ENCODE measurements around the gene DNAJB12.
A peak's percentile ranks its signal among the peaks of the same experiment; 100 is the strongest.
"Not testable (repeated sequence)": the region's sequence is repeated elsewhere in the genome, so short reads cannot be mapped to it uniquely, and the experiment has no call there.

Gene DNAJB12

DNA sequence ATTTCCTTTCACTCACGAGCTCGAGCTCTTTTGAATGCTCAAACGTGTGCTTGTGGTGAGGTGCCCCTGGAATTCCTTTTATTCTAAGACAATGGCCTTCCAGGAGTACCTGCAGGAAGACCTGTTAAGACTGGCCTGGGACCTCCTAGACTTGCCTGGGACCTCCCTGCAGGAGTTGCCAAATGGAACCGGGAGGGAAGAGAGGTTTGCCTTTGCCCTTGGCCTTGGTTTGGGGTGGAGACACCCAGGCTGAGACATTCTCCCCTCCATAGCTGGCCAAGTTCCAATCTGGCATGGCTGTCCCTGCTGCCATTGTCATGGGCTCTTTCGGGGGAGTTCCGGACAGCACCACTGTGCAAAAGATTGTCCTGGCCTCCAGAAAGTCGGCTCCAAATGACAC, 39.7 kb downstream of the DNAJB12 start:
- DNase-seq, result no peak

DNA sequence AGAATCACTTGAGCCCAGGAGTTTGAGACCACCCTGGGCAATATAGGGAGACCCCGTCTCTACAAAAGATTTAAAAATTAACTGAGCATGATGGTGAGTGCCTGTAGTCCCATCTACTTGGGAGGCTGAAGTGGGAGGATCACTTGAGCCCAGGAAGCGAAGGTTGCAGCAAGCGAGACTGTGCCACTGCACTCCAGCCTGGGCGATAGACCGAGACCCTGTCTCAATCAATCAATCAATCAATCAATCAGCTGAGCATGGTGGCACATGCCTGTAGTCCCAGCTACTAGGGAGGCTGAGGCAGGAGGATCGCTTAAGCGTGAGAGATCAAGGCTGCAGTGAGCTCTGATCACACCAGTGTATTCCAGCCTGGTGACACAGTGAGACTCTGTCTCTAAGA, 40.5 kb downstream of the DNAJB12 start:
- no peak for DNase-seq

DNA sequence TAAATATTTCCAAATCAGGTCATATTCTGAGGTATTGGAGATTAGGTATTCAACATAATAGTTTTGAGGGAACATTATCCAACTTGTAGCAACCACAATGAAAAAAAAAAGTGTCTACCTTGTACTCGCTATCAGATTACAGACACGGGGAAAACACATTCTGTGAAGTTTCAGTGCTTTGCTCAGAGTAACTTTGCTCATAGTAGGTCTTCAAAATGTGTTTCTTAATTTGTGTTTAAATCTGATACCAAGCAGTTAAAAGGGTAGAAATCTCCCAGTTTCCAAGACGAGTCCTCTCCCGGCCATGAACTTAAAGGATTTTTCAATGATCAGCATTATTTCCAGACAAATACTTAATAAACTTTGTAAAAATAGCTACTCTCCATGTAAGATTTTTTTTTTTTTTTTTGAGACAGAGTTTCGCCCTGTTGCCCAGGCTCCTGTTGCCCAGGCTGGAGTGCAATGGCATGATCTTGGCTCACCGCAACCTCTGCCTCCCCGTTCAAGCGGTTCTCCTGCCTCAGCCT, 41.8 kb downstream of the DNAJB12 start:
- no peak for DNase-seq

DNA sequence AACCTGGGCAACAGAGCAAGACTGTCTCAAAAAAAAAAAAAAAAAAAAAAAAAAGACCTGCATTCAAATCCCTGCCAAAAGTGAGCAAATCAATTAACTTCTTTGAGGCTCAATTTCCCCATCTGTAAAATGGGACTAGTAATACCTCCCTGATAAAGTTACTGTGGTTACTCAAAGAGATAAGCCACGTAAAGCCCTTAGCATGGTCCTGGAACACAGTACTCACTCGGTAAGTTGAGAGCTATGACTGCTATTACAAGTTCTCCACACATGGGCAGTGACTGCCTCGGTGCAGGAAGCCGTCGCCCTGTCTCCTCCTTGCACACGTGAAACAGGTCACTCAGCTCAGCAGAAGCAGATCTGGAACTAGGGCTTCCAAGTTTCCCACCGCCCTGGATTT, 43.1 kb downstream of the DNAJB12 start:
- DNase-seq, result no peak

DNA sequence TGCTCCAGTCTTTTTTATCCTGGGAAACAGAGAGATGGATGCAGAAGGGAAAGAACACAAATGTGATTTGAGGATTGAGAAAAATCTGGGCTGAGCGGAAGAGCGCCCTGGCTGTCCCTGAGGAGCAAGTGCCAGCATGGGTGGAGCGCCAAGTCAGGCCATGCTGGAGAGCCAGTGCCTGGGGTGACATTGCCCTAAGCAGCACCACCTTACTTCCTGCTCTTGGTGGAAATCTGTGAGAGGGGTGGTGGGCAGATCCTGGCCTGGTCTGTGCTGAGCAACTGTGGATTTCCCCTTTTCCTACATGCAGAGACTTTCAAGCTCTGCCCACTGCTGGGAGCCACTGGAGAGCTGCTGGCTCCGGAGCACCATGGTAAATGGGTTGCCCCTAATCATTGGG, 44.1 kb downstream of the DNAJB12 start:
- DNase-seq, result no peak

DNA sequence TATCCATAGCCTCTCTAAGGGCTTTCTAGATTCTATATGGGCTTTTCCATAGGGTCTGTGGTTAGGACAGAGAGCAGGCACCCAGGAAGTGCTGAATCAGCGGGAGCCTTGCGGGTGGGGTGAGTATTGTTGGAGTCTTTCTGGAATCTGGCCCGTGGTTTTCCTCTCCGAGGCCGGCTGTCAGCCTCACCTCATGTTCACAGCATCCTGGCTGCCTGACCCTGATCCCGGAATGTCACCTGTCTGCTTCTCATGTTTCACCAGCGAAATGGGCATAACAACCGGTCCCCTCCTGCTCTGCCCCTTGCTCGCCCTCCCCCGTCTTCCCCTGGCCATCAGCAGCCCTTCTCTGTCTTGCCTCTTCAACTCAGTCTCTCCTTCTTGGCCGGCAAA, 44.5 kb downstream of the DNAJB12 start:
- DNase-seq, result no peak

DNA sequence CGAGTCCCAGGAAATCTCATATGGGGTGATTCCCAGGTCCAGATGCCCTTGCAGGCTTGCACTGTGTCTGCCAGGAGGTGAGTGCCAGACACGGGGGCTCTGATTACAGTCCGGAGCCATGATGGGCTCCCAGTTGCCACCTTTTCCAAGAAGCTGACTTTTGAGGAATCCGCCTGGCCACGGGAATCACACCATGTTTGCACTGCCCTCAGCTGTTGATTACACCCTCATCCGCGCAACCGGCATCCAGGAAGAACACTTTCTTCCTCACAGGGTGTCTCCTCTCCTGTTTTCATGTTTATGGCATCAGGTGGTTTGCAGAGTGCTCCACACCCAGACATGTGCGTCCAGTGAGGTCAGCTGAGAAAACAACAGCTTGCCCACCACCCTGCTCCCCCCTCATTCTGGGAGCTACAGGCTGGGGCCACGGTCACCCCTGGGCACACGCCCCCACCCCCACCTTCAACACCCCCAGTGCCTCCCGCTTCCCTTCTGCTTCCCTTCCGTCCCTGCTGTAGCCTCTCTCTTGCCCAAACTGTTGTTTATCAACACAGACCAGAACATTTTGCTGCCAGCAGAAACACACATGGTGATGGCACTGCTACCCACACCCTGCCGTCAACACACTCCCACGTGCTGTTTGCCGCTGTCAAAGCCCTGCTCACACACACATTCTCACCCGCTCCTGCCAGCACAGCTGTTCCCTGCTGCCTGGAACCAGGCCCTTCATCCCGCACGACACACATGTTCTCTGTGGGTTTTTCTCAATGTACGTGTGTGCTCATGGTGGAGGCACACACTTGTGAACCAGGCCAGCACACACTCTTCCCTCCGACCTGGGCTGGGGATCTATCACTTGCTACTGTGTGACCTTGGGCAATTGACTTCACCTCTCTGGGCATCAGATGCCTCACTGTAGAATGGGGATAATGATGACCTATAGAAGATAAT, 45.2 kb downstream of the DNAJB12 start:
- no peak for DNase-seq

DNA sequence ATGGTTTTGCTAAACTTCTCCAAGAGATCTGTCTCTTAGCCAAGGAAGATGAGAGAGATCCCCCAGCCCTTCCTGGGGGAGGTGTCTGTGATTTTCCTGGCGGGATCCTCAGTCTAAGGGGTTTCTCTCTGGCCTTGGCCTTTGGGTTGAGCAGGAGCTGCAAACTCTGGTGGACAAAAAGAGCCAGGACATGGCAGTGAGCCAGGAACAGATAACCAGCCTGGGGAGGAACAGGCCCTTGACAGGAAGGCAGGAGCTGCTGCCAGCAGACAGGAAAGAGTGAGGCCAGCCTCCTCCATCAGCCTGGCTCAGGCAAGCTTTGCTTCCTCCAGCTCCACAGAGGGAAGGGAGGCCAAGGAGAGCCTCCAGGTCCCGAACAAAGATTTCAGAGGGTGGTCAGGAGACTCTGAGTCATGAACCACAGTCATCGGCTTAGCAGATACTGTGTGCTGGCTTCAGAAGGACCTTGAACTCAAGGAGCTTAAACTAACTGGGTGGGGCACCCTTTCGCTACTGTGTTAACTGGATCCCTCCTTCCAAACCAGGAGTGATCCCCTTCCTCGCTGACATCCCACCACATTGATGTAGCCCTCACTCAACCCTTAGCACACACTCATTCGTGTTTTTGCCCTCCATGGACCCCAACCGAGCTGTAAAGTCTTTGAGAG, 46.3 kb downstream of the DNAJB12 start:
- no peak for DNase-seq

DNA sequence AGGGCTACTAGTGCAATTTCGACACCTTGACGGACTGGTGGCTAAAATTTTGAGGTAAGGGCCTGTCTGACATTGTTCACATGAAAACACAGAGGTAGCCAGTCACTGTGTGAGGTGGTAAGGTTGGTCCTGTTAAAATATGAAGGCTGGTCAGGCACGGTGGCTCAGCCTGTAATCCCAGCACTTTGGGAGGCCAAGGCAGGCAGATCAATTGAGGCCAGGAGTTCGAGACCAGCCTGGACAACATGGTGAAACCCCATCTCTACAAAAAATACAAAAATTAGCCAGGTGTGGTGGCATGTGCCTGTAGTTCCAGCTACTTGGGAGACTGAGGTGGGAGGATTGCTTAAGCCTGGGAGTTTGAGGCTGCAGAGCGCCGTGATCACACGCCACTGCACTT, 47.0 kb downstream of the DNAJB12 start:
- DNase-seq, result not testable (repeated sequence)

DNA sequence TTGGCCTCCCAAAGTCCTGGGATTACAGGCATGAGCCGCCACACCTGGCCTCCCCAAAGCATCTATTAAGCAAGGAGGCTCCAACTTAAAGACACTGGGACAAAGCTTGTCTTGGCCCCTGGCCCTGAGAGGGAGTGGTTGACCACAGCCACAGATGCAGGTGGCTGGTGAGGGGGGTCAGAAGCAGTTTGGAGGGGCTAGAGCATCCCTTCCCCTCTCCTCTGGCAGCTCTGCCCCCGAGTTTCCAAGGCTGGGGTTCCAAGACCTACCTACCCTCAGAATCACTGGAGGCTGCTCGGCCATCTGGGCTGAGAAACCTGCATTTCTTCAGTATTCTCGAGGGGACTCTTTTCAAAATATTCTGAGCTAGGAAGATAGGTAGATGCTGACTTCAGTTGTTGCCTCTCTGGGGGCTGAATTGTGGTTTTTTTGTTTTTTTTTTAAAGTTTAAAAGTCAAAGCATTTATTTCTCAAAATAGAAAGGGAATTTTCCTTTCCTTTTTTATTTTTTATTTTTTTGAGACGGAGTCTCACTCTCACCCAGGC, 48.4 kb downstream of the DNAJB12 start:
- DNase-seq, result no peak

DNA sequence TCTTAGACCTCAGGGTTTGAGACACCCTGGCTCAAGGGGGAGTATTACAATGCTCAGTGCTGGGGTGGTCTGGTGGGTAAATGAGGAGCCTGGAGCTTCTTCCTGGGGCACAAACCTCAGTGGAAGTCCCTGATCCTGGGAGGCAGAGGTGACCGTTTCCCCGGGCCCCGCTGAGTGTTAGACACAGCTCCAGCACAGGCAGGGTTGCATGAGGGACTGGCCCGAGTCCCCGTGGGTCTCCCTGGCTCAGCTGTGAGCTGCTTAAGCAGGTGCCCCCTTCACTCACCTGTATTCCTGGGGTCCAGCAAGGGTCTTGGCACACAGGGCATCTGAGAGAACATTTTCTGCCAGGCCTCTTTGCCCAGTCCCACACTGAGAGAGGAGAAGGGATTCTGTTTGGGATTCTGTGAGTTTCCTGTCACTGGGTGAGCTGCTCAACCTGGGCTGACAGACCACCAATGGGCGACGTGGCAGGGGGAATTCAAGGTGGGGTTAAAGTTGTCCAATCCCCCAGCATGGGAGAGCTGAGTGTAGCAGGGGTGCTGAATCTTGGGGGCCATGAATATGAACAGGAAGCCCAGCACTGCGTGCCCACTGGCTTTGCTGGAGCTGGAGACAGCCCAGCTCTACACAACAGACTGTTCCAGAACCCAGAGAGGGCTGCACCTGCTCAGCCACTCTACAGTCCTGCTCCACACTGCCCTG, 51.1 kb downstream of the DNAJB12 start:
- DNase-seq, result no peak

DNA sequence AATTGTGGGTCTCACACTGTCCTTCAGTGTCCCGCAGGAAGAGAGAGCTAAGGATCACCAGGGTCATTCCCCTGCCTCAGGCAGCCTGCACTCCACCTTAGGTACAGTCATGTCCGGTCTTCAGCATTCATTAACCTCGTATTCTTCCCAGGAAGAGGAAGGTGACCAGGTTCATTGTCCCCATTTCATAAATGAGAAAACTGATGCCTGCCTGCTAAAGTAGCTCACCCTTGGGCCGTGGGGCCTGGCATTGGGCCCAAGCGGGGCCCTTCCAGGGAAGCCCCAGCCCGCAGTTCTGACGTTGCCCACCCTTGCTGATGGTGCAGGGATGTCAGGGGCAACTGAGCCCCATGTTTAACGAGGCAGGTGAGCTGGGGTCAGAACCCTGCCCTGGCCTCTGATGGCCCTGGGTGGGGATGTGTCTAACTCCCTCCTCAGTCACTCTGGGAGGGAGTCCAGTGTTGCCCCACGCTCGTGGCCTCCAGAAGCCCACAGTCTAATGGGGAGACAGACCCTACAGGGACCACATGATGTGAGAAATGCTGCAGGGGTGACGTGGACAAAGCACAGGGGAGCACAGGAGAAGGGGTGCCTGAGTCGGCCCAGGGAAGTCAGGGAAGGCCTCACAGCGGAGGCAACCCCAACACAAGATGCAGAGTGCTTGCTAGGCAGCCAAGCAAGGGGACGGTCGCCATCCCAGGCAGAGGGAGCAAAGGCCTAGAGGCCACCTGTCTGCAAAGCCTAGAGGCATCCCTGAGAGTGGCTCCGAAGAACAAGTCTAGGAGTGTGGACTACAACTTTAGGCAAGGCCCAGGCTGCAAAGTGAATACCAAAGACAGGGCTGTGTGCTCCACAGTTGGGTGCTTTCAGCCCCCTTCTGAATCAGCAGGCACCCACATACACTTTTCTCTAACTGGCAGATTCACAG, 55.9 kb downstream of the DNAJB12 start:
- DNase-seq, result no peak

DNA sequence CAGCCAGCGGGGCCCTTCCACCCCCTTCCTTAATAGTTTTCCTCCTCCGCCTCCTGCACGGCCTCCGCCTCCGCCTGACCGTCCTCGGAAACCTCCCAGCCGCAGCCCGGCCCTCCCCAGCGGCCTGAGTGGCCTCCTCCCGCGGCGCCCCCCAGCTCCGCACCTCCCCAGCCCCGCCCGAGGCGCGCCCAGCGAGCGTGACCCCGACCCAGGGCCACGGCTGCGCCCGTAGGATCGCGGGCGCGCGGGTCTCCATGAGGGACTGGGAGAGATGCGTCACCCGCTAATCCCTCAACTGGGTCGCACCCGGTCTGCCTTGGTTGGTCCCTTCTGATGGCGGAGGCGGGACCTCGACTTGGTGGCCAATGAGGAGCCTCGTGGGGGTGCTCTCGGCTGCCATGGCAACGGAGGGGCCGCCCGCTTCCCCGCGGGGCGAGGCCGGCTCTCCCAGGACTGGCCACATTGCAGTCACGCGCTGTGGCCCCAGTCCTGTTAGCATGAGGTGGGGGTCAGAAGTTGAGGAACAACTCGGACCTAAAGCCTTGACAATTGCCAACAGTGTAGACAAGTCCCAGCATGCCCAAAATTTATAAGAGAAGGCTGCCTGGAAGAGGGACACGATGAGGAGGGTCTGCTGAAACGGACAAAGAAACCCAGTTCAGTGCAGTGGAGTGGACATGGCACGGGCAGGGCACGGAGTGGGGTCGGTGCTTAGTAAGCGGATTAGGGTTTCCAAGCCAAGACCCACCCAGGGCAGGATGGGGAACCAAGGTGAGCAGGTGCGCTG, 56.7 kb downstream of the DNAJB12 start:
- DNase-seq, result peak; percentile 86 to 90

DNA sequence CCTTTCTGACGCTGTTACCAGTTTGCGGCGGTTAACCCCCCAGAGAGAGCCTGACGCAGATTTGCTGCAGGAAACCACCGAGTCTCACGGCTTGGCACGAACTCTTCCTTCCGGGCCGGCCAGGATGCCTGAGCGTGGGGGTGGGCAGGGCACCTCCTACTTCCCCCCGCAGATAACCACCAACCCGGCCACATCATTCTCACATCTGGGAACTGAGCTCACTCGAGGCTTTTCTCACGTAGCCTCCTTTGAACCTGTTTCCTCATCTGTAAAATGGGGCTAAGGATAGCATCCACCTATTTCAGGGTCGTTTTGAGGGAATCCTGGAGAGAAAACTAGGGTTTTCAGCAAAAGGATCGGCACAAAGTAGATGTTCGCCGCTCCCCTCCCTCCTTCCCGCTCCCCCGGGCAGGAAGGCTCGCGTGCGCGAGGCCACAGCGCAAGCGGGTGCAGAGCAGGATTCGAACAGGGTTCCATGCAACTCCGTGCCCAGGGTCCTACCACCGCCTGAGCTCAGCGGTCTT, 57.4 kb downstream of the DNAJB12 start:
- no peak for DNase-seq

DNA sequence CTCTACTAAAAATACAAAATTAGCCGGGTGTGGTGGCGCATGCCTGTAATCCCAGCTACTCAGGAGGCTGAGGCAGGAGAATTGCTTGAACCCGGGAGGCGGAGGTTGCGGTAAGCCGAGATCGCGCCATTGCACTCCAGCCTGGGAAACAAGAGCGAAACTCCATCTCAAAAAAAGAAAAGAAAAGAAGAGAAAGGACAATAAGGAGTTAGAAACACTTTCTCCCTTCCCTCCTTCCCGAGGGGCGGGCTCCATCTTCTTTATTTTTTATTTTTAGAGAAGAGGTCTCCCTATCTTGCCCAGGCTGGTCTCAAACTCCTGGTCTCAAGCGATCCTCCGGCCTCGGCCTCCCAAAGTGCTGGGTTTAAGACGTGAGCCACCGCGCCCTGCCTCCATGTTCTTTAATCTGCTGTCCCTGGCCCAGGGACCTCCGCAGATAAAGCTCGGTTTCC, 57.9 kb downstream of the DNAJB12 start:
- DNase-seq, result not testable (repeated sequence)

DNA sequence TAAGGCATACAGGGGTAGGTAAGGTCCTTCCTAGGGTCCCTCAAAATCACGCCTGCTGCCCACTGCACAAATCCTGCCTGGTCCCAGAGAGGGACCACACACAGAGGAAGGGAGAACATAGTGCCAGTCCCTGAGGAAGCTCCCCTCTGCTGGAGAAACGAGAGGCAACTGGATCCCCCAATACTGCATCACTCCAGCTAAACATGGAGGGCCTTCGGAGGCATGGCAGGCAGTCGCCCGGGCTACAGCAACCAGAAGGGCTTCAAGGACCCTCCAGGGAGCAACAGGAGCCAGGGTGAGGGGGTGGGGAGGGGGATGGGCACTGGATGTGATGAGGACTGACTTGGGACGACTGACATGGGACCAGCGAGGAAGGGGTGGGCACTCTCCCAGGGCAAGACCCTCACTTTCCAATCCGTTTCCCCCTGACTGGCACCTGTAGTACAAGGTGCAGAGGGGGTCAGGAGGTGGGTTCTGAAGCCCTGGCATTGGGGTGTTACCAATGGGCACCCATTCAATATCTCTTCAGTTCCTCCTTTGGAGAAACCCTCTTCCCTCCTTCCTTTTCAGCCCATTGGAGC, 59.3 kb downstream of the DNAJB12 start:
- no peak for DNase-seq

DNA sequence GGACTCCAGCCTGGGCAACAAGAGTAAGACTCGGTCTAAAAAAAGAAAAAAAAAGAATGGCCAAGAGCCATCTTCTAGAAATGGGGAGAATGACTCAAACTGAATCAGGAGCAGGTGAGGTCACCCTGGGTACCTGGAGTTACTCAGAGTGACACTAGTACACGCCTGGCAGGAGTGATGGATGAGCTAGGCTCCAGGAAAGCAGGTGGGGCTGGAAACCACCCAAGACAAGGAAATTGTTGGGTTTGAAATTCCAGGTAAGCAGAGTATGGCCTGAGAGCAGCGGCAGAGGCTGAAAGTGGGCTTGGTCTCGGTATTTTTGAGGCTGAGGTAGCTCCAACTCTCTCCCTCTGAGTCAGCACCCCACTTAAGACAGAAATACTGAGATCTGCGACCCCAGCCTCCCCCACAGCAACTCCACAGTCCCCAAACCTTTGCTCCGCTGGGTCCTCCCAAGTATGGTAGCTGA, 62.5 kb downstream of the DNAJB12 start:
- DNase-seq, result no peak

DNA sequence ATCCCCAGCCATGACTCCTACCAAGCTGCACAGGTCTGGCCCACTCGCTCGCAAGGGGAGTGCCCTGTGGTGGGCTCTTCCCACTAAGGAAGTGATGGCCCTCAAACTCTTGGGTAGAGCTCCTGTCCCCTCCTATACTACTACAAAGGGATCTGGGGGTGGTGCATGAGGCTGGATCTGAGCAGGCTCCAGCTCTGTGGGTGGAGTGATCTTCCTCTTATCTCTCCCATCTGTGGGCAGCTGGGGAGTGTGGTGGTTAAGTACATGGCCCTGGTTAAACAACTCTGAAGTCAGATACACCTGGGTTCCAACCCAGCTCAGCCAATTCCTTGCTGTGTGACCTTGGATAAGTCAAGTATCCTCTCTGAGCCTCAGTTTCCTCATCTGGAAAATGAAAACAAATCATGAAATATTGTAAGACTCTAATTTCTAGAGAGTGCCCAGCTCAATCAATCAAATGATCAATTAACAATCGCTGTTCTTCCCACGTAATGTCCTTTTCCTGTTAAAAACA, 63.6 kb downstream of the DNAJB12 start:
- DNase-seq, result no peak

DNA sequence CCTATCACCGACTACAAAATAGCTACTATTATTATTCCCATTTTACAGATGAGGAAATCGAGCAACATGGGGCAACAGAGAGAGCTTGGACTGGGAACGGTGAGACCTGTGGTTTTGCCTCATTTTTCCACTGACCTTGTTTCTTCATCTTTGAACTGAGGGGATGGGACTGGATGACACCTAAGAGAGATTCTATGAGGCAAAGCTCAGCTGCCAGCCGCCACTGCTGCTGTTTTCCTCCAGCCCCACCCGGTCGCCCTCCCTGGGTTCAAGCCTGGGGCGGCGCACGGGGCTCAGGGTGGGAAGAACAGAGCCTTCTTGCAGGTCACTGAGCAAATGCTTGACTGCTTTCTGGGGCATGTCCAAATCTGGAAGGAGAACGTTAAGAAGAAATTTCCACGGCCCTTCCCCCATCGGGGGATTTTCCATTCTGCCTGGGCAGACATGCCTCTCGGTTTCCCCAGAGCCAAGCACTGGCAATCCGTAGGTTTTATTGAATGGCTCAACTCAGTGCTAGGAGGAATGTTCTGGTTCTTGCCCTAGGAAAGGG, 68.7 kb downstream of the DNAJB12 start:
- DNase-seq, result no peak

DNA sequence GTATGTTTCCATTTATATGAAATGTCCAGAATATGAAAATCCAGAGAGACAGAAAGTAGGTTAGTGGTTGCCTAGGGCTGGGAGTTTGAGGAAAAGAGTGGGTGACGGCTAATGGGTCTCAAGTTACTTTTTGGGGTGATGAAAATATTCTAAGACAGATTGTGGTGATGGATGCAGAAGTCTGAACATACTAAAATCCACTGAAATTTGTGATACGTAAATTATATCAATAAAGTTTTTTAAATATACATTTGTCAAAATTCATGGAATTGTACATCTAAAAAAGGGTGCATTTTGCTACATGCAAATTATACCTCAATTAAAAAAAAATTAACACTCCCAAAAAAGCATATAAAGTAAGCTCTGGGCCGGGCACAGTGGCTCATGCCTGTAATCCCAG, 71.6 kb downstream of the DNAJB12 start:
- DNase-seq, result no peak

Data from NCI-H1930 (cell line).